HG03280 (cell line): ENCODE measurements around the gene TPM1.

Source experiments
- ATAC-seq: cut with Tn5 transposase; IDR thresholded peaks from one replicate; pipeline ENCODE4 v1.9.1; 2021; ENCODE audit warnings: mild to moderate bottlenecking, moderate library complexity; ENCODE audit not compliant: unreplicated experiment

Gene TPM1

GRCh38 chr15:63072023-63072650 lies 29.6 kb downstream of the TPM1 start:
- ATAC-seq, result no peak

- no peak for ATAC-seq
Observed at GRCh38 chr15:63072809-63073277, 30.3 kb downstream of the TPM1 start.

GRCh38 chr15:63073497-63074172 lies 31.1 kb downstream of the TPM1 start:
- no peak for ATAC-seq

- no peak for ATAC-seq
Observed at GRCh38 chr15:63075015-63075983, 32.8 kb downstream of the TPM1 start.

GRCh38 chr15:63075984-63076713 lies 33.6 kb downstream of the TPM1 start:
- no peak for ATAC-seq

GRCh38 chr15:63076714-63077046 lies 34.1 kb downstream of the TPM1 start:
- no peak for ATAC-seq

- no peak for ATAC-seq
Observed at GRCh38 chr15:63077952-63078351, 35.4 kb downstream of the TPM1 start.

- no peak for ATAC-seq
Observed at GRCh38 chr15:63079947-63080626, 37.5 kb downstream of the TPM1 start.

- no peak for ATAC-seq
Observed at GRCh38 chr15:63080634-63081250, 38.2 kb downstream of the TPM1 start.

GRCh38 chr15:63082366-63082765 lies 39.8 kb downstream of the TPM1 start:
- no peak for ATAC-seq

- ATAC-seq, result no peak
Observed at GRCh38 chr15:63083044-63083443, 40.5 kb downstream of the TPM1 start.

GRCh38 chr15:63083541-63083940 lies 41.0 kb downstream of the TPM1 start:
- no peak for ATAC-seq

GRCh38 chr15:63084806-63085205 lies 42.3 kb downstream of the TPM1 start:
- no peak for ATAC-seq

- no peak for ATAC-seq
Observed at GRCh38 chr15:63085289-63085688, 42.7 kb downstream of the TPM1 start.

GRCh38 chr15:63086271-63086670 lies 43.7 kb downstream of the TPM1 start:
- no peak for ATAC-seq

GRCh38 chr15:63086947-63087346 lies 44.4 kb downstream of the TPM1 start:
- ATAC-seq, result no peak

GRCh38 chr15:63088533-63089245 lies 46.1 kb downstream of the TPM1 start:
- ATAC-seq, result no peak

GRCh38 chr15:63089260-63090043 lies 46.9 kb downstream of the TPM1 start:
- ATAC-seq, result no peak

GRCh38 chr15:63090472-63090871 lies 47.9 kb downstream of the TPM1 start:
- ATAC-seq, result no peak
